Ramos (cell line): Measurements from ENCODE around the gene CDH4.
"Not testable (repeated sequence)": the region's sequence is repeated elsewhere in the genome, so short reads cannot be mapped to it uniquely, and the experiment has no call there.

Source experiments
- in situ Hi-C: fragments of 300-500 bp; cut with MboI; formaldehyde crosslinking; loops from one replicate; pipeline ENCODE4 v1.14.3; 2022; ENCODE audit warnings: low sequenced_read_pairs; ENCODE audit not compliant: unreplicated experiment

The CDH4 gene

GRCh38 chr20:61253264-61253639 lies 1.2 kb downstream of the CDH4 start:
- in situ Hi-C loops = no loop called here

GRCh38 chr20:61253640-61254511 lies 1.8 kb downstream of the CDH4 start:
- in situ Hi-C loops = no loop called here

GRCh38 chr20:61254881-61255626 lies 3.0 kb downstream of the CDH4 start:
- in situ Hi-C loops = no loop called here

- in situ Hi-C loops = no loop called here
Measured at GRCh38 chr20:61256365-61256764, 4.3 kb downstream of the CDH4 start.

GRCh38 chr20:61256824-61257223 lies 4.8 kb downstream of the CDH4 start:
- in situ Hi-C loops = no loop called here

GRCh38 chr20:61257611-61258010 lies 5.5 kb downstream of the CDH4 start:
- in situ Hi-C loops = no loop called here

GRCh38 chr20:61259741-61260140 lies 7.7 kb downstream of the CDH4 start:
- in situ Hi-C loops = no loop called here

- in situ Hi-C loops = no loop called here
Measured at GRCh38 chr20:61260905-61261304, 8.8 kb downstream of the CDH4 start.

GRCh38 chr20:61262036-61262435 lies 10.0 kb downstream of the CDH4 start:
- in situ Hi-C loops = no loop called here

GRCh38 chr20:61262514-61262913 lies 10.5 kb downstream of the CDH4 start:
- in situ Hi-C loops = no loop called here

- in situ Hi-C loops = no loop called here
Measured at GRCh38 chr20:61263084-61263695, 11.1 kb downstream of the CDH4 start.

- in situ Hi-C loops = no loop called here
Measured at GRCh38 chr20:61263938-61264337, 11.9 kb downstream of the CDH4 start.

- in situ Hi-C loops = no loop called here
Measured at GRCh38 chr20:61267241-61267640, 15.2 kb downstream of the CDH4 start.

- in situ Hi-C loops = no loop called here
Measured at GRCh38 chr20:61268024-61268423, 16.0 kb downstream of the CDH4 start.

GRCh38 chr20:61271312-61272231 lies 19.5 kb downstream of the CDH4 start:
- in situ Hi-C loops = no loop called here

GRCh38 chr20:61273024-61273423 lies 21.0 kb downstream of the CDH4 start:
- in situ Hi-C loops = not testable (repeated sequence)

- in situ Hi-C loops = not testable (repeated sequence)
Measured at GRCh38 chr20:61273666-61274065, 21.6 kb downstream of the CDH4 start.

- in situ Hi-C loops = no loop called here
Measured at GRCh38 chr20:61274326-61274725, 22.3 kb downstream of the CDH4 start.

- in situ Hi-C loops = no loop called here
Measured at GRCh38 chr20:61278296-61278695, 26.2 kb downstream of the CDH4 start.

- in situ Hi-C loops = no loop called here
Measured at GRCh38 chr20:61279621-61280150, 27.6 kb downstream of the CDH4 start.
